ENCODE results near the gene CFAP46.

Gene CFAP46

GRCh38 chr10:132955479-132955878 lies 13.1 kb upstream of the CFAP46 start:
- DNase-seq (ENCODE audit: insufficient read length, low spot score) (no peak), FAIRE-seq (no peak)
- no peak for TF ChIP-seq CTCF (IDR thresholded peaks at IDR 0.05; ENCODE audit: insufficient read depth, missing control alignments)

DNA sequence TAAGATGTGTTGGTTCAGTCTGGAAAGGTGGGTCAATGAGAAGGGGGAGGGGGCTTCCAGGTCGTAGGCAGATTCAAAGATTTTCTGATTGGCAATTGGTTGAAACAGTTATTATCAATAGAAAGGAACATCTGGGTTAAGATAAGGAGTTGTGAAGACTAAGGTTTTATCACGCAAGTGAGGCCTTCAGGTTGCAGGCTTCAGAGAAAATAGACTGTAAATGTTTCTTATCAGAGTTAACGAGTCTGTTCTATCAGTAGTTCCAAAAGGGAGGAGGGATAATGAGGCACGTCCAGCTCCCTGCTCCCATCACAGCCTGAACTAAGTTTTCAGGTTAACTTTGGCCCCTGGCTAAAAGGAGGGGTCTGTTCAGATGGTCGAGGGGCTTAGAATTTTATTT lies 11.1 kb upstream of the CFAP46 start:
- FAIRE-seq (no peak), DNase-seq (ENCODE audit: insufficient read length, low spot score) (no peak)
- TF ChIP-seq CTCF (IDR thresholded peaks at IDR 0.05; ENCODE audit: insufficient read depth, missing control alignments) = no peak

GRCh38 chr10:132951926-132952325 lies 9.6 kb upstream of the CFAP46 start:
- no peak for DNase-seq (ENCODE audit: insufficient read length, low spot score)
- no peak for TF ChIP-seq CTCF (IDR thresholded peaks at IDR 0.05; ENCODE audit: insufficient read depth, missing control alignments)

DNA sequence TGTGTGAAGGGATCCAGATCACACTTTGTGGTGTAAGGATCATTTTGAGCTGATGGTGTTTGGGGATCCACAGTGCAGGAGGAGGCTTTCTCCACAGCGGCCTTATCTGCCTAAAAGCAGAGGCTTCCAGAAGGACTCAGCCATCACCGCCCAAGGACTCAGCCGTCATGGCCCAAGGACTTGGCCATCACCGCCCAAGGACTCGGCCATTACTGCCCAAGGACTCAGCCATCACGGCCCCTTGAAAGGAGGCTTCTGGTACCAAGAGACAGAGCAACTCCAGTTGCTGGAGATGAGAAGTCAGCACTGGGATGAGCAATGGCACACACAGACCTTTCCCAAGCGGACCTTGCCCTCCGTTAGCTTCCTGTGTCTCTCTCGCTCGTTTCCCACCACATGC lies 6.0 kb upstream of the CFAP46 start:
- TF ChIP-seq CTCF (IDR thresholded peaks at IDR 0.05; ENCODE audit: insufficient read depth, missing control alignments) = no peak
- no peak for DNase-seq (ENCODE audit: insufficient read length, low spot score)
- FAIRE-seq = no peak

More at GRCh38 chr10:132951926-132952325, 9.6 kb upstream of the CFAP46 start:
- FAIRE-seq = no peak

DNA sequence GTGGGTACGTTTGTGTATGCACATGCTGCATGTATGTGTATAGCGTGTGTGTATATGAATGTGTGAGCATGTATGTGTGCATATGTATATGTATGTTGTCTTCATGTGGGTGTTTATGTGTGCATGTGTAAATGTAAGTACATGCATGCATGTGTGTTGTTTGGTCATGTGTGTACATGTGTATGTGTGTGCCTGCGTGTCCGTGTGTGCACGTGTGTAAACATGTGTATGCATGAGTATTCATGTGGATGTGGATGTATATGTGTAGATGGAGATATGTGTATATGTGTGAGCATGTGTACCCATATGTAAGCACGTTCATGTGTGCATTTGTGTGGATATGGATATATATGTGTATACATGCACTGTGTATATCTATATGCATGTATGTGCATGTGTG lies 5.5 kb upstream of the CFAP46 start:
- no peak for FAIRE-seq

DNA sequence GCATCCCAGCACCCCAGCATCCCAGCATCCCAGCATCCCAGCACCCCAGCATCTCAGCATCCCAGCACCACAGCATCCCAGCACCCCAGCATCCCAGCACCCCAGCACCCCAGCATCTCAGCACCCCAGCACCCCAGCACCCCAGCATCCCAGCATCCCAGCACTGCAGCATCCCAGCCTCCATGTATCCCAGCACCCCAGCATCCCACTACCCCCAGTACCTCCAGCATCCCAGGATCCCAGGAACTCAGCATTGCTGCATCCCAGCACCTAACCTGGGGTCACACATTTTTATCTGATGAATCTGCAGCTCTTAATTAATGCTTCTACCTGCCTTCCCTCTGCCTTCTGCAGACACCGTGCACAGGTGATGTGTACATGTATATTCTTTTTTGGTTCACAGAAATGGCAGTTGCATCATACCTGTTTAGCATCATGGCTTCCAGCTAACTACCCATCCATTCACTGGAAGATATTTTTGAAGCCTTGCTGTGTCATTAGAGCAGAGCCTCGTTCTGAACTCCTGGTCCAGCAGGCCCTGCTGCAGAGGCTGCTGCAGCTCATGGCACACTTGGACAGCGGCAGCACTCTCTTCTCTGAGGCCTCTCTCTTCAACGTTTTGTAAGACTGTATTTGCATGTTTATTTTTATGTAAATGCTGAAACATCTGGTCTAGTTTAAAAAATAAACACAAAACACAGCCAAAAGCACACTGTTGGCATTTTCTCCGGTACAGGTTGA lies 4.6 kb upstream of the CFAP46 start:
- no peak for TF ChIP-seq CTCF (IDR thresholded peaks at IDR 0.05; ENCODE audit: insufficient read depth, missing control alignments)
- DNase-seq (ENCODE audit: insufficient read length, low spot score) = no peak
- no peak for FAIRE-seq

More for the DNA sequence above, 5.5 kb upstream of the CFAP46 start:
- DNase-seq (ENCODE audit: insufficient read length, low spot score) = no peak
- TF ChIP-seq CTCF (IDR thresholded peaks at IDR 0.05; ENCODE audit: insufficient read depth, missing control alignments) = no peak

- FAIRE-seq = no peak
- DNase-seq (ENCODE audit: insufficient read length, low spot score) = no peak
- no peak for TF ChIP-seq CTCF (IDR thresholded peaks at IDR 0.05; ENCODE audit: insufficient read depth, missing control alignments)
Measured at GRCh38 chr10:132946311-132946710, 3.9 kb upstream of the CFAP46 start.

All from D721Med (cell line).